Skin of body (tissue), 2 donors: ENCODE results near the gene MMP20. TPM values are rescaled to one million over a fixed set of nuclear protein-coding genes. Genes with fewer than 3 reads are reported as not detected.

Experiments used
- DNase-seq: peaks from one replicate; lab custom pipeline; 2025; lab: John Stamatoyannopoulos, UW
- total RNA-seq: library from RNA; depleted of rRNA; stranded (reverse); fragments of >200 nt; gene quantifications from one replicate; pipeline ENCODE4 v1.2.3, GENCODE V29; 2014

The MMP20 gene
- total RNA-seq, 1 donor from 2014 or later = not detected

DNA sequence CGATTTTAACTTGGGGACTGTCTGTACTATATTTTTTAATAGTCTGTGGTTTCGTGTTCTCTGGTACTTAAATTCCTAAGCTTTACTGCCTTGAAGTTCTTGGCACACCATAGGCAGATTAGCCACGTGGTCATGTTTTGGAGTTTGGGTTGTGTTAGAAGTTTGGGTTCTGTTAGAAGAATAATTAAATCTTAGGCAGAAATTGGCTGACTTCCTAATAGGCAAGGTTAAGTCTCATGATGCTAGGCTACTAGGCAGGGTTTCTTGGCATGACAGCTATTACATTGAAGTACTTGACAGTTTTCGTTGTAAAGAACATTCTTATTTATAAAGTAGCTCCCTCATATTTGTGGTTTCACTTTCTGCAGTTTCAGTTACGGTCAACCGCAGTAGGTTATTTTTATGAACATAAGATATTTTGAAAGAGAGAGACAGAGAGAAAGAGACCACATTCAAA is 64.5 kb downstream of the MMP20 start:
- no peak for DNase-seq

DNA sequence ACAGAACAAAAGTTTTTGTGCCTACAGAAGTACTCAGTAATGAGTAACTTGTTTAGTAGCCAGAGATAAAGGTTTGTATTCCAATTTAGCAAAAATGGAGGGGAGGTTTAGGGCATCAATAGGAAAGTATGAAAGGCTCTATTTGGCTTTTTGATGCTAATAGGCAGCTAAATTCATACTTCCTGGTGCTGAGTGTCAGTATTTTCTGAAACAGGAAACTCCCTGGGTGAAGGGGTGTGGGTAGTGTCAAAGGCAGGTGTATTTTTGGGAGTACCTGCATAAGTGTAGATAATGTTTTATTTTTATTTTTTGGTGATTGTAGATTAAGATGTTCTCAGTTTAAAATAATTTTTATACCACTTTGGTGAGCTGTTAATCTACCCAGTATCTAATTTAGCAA is 65.3 kb downstream of the MMP20 start:
- DNase-seq = no peak

DNA sequence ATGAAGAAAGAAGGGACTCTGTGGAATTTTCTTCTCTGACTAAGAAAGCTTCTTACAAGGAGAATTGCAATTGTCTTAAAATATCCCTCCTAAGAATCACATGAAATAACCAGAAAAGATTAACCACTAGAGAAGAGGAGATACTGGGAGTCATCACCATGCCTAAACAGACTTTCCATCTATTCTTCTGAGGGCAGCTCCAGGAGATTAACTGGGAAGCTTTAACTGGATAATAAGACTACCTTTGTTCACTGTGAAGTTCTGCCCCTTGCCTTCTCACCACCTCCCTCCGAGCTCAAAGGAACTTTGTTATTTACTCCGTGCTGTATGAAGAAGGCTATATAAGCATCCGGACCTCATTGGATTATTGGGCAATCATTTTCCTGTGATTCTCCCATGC is 70.0 kb downstream of the MMP20 start:
- no peak for DNase-seq

DNA sequence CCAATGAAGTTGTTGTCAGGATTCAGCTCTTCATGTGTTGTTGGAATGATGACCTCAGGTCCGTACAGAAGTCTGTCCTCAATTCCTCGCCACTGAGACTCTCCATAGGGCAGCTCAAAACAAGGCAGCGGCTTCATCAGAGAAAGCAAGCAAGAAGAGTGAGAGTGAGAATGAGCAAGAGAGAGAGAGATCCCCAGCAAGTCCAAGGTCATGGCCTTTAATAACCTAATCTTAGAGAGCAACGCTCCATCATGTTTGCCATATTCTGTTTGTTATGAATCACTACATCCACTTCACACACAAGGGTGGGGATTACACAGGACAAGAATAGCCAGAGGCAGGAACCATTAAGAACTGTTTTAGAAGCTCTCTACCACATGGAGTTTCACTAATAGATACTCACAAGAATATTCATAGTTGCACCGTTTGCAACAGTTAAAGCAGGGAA is 71.3 kb downstream of the MMP20 start:
- no peak for DNase-seq

DNA sequence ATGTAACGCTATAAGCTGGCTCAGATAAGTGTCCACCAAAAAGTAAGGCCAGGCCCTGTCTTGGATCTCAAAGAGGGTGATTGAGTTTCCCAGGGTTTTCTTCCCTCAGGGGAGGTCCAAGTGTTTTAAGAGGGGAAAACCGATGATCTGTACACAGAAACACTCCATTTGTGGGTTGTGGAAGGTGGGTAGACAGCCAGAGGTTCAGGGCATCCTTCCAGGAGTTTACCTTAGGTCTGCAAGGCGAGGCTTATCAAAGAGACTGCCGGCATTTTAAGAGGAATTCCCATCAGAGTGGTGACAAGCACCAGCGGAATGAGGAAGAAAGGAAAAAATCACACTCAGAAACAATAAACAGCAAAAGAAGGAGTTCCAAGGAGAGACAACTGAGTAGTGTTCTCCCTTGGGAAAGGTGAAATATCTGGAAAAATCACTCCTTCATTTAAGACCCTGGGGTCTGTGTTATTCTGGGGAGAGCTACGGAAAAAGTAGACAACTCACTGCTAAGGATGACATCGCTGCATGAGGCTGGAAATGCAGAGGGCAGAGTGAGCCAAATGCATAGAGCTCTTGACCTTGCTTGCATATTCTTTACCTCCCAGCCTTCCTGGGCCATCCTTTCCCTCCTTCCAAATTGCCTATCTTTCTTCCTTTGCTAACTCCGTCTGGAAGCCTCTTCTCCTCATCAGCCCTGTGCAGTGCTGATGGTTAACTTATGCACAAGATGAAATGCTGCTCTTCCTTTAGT is 72.5 kb downstream of the MMP20 start:
- no peak for DNase-seq

DNA sequence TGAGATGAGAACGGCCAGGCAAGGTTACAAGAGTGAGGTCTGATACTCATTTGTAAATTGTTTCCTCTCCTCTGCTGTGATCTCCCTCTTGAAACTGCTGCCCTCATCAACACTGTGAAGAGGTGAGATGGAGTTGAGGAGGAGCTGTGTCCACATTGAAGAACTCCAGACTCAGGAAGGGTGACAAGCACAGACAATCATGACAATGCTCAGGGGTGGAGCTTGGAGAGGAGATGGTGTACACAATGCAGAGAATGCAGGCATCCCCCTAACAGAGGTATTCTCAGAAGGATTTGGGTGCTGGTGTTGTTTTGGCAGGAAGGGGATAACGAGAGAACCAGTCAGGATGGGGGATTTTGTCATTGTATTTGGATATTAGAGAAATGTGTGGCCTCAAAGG is 73.1 kb downstream of the MMP20 start:
- DNase-seq = no peak

DNA sequence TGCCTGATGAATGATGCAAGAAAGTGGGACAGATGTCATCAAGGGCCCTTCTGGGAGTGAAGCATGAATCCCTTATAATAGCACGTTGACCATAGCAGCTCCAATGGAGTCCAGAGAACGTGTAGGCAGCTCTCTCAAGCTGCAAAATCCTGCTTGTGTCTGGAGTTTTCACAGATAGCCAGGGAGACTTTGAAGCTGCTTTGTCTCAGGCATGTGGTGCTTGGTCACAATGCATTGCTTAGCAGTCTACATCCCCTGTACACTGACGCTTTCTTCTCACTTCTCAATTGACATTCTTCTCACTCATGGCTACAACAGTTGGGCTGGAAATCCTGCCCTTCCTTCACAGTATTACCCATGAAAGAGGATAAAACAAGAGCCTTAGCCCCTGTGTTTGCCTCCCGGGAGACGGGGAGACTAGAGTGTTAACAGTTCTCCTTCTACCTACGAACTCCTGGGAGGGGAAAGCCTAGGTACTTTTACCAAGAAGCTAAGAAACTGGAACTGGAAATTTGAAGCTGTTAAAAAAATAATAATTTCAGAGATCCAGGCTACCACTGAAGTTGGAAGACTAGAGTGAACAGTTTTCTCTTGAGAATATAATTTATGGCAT is 73.9 kb downstream of the MMP20 start:
- DNase-seq = no peak

DNA sequence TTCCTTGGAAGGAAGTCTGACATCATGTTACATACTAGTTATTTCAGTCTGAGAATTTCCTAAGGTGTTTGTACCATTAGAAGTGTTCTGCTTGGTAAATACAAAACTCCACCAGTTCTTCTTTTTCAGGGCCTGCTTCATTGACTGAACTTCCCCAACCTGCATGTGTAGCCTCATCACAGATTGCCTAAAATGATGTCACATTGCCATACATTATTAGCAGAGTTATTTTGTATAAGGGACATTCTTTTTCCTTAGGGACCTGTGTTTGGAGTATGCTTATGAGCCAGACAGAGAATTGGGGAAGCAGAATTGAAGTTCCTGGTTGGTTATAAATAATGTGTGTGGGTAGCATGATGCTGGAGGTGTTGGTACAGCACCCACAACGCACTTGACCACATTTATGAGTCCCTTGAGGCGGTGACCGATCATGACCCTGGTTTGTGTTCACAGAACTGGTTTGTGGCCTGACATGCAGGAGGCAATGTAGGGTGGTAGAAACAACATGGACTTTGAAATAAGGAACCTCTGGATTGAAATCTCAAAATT is 78.1 kb downstream of the MMP20 start:
- DNase-seq = no peak

DNA sequence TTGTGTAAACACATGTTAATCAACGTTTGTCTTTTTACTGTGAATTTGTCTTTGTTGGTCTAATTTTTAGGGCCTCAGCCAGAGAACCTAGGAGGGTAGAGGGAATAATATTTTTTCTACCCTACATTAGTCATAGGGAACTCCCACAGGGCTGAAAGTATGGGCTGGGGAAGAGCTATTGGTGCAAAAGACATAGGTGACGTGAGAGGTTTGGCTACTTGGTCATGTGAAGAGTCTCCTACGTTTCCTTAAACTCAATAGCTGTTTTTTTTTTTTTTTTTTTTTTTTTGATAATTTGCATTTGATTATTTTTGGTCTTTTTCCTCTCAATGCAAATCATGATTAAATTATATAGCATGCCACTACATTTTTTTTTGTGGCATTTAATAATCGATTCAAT is 78.7 kb downstream of the MMP20 start:
- DNase-seq = no peak

DNA sequence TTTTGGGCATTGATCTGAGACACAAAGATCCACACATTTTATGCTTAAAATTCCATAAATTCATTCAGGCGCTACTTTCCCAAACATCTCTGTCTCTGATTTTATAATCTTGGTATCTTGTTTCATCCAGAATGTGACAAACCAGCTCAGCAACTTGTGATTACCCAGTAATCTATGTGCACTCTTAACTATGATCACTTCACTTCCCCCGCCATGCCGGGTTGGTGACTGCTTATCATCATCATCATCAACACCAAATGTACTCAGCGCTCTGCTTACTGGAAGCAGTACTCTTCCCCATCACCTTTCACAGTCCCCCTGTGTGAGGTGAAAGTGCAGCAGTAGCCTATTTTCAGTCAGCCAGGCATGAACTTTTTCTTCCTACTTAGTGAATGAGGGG is 79.4 kb downstream of the MMP20 start:
- no peak for DNase-seq

DNA sequence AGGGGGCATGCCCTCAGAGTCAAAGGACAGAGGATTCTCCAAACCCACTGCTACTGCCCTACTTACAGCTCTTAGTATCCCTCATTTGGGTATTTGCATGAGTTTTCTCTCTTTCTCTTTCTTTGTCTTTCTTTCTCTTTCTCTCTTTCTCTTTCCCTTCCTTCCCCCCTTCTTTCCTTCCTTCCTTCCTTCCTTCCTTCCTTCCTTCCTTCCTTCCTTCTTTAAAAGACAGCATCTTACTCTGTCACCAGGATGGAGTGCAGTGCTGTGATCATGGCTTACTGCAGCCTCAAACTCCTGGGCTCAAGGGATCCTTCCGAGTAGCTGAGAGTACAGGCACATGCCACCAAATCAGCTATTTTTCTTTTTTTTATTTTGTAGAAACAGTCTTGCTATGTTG is 80.5 kb downstream of the MMP20 start:
- DNase-seq = no peak

DNA sequence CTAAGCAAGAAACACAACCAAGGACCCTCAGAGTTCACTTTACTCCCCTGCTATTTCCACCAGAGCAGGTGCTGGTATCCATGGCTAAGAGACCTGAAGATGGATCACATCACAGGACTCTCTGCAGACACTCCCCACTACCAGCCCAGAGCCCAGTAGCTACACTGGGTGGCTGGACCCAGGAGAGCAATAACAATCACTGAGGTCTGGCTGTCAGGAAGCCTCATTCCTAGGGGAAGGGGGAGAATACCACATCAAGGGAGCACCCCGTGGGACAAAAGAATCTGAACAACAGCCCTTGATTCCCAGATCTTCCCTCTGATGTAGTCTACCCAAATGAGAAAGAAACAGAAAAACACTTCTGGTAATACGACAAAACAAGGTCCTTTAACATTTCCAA is 85.6 kb downstream of the MMP20 start:
- DNase-seq = no peak

DNA sequence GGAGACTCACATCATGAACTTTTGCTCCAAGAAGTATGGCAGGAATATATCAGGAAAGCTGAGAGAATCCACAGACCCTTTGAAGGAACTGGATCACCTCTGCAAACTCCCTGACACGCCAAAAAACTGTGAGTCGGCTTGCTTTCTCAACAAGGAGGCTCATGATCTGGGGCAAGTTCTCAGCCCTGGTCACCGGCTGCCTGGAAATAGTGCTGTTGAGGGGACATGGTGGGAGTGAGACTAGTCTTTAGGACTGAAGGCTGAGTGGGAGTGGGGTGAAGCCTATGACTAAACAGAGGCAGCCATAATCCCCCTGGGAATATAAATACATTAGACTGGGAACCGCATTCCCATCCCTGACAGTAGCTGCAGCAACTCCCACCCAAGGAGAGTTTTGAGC is 86.2 kb downstream of the MMP20 start:
- no peak for DNase-seq

DNA sequence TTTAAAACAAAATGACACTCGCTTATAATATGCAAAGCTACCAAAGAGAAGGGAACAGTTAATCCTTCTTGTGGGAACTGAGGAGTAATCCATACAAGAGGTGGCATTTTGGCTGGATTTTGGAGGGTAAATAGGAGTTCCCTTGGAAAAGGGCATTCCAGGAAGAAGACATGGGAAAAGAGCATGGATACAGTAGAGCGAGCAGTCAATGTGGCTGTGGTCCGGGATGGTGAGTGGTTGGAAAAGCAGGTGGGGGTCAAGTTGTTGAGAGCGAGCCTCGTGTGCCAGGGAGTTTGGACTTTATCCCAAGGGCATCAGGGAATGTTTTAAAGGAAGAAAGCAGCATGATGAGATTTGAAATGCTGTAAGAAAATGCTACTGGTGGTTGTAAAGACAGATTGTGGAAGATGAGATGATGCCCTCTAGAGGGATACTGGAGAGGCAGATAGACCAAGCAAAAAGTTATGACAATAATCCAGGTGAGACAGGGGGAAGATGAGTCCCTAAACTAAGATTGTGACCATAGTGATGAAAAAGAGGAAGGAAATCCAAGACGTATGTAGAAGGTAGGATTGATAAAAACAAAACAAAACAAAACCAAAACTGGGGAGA is 90.8 kb downstream of the MMP20 start:
- DNase-seq = no peak

DNA sequence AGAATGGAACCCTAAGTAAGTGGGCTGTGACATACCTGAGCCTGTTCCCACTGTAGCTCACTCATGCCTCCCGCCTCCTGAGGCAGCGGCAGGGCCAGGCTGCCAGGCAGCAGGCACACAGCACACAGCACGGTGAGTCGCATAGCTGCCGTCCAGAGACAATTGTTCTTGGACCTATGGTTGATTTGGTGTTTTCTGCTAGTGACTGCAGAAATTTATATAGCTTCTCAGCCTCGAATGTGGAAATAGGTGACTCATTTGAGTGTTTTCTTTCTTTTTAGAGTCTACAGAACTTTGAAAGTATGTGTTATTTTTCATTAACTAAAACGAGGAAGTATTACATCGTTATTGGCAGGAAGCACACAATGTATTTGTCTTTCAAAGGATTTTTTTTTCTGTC is 94.6 kb downstream of the MMP20 start, which contains the start of gene MMP7:
TSS of gene MMP7 (minus strand) at position 190 of the 400 bp plus-strand sequence. CDS start at position 143, 47 bp downstream.
- no peak for DNase-seq

DNA sequence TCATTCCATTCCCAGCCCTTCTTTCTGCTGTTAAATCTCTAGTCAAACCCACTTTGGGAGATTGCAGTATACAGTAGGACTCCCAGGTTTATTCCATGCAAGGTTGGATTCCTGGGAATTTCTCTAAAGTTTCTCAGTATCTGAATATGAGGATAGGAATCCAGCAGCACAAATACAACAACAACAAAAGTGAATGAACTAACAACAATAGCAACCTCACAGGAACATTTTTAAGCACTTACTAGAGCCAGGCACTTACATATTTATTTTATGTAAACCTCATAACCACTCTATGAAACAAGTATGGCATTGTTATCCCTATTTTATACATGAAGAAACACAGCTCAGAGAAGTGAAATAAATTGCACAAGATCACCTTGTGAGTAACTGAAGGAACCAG is 96.5 kb downstream of the MMP20 start:
- DNase-seq = no peak

DNA sequence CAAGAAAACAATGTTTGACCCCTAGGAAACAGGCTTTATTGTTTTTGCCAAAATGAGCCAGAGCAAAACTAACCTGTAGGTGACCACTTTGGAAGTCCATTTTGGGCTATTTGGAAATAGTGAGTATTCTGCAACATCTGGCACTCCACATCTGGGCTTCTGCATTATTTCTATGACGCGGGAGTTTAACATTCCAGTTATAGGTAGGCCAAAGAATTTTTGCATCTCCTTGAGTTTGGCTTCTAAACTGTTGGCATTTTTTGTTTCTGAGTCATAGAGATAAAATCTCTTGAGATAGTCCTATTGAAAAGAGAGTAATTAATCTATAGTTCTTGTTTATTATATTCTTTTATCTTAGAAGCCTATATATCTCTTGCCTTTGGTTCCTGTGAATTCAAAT is 97.4 kb downstream of the MMP20 start:
- DNase-seq = no peak

DNA sequence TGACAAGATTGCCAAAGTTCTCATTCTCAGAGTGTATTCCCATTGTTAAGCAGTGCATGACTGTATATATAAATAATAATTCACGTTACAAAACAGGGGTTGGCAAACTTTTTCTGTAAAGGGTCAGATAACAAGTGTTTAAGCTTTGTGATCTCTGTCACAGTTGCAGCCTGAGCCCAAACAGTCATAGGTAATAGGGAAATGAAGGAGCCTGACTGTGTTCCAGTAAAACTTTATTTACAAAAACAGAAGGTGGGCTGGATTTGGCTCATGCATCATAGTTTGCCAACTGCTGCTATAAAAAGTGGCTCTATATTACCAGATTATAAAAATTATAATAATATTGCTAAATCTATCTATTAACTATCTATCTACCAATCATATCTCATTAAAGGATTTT is 98.1 kb downstream of the MMP20 start:
- DNase-seq = no peak
